K562 (cell line): ENCODE measurements around the gene TBCCD1. TPM values are rescaled to one million over a fixed set of nuclear protein-coding genes. Genes with fewer than 3 reads are reported as not detected.

Experiments used
- ATAC-seq: fragments of 200-7000 bp; cut with Tn5 transposase; 3 replicates; pipeline ENCODE4 v1.9.1; 2020; ENCODE audit warnings: moderate library complexity
- BruUV-seq: library from RNA; stranded (reverse); fragments of 400-500 nt; replicated peaks from 2 replicates; lab custom pipeline; 2021; lab: Mats Ljungman, UMichigan
- CTCF ChIA-PET: fragments of 300-600 bp; formaldehyde crosslinking; extraction: SDS; loops from one replicate; lab custom pipeline; 2021; ENCODE audit warnings: low intra/inter-chr PET ratio; lab: Yijun Ruan, JAX
- POLR2A ChIA-PET: fragments of 300-600, 350-650 bp; sonication (Branson Sonifier 250); formaldehyde crosslinking; extraction: SDS; loops from one replicate; lab custom pipeline; 2021; ENCODE audit warnings: antibody characterized with exemption, inconsistent platforms; lab: Yijun Ruan, JAX
- DNase-seq, 4 experiments: peaks; one replicate each; pipeline versions ENCODE4 v3.0.0 to v3.0.0-alpha.2; 2011 to 2018; ENCODE audit warnings: low spot score in 3 of 4, mixed read lengths in 3 of 4; ENCODE audit errors: extremely low read depth in 1 of 4
- FAIRE-seq: peaks from 2 replicates; lab custom pipeline; 2011; peaks lifted over from hg19 to GRCh38; lab: Jason Lieb, UNC
- H2AFZ ChIP-seq: 2 replicates; pipeline ENCODE4 v1.6.0; 2011; ENCODE audit warnings: low read depth, low read length, control low read depth, inconsistent platforms
- H3K27ac ChIP-seq: fragments of 200-600 bp; 3 replicates; pipeline ENCODE4 v1.8.0; 2011; ENCODE audit warnings: low read depth, mild to moderate bottlenecking, control low read depth, inconsistent platforms, low read length, moderate library complexity, mixed read lengths; ENCODE audit errors: extremely low read depth
- H3K27me3 ChIP-seq, 2 experiments: fragments of 300-600 bp in 1 of 2; 2 replicates in 1 of 2; 3 replicates in 1 of 2; pipeline versions ENCODE4 v1.6.0 to v1.8.0; 2011; ENCODE audit warnings: inconsistent platforms in 2 of 2, low read length in 2 of 2, mild to moderate bottlenecking in 1 of 2, mixed read lengths in 1 of 2, moderate library complexity in 1 of 2; ENCODE audit not compliant: control insufficient read depth in 2 of 2, insufficient read depth in 2 of 2
- H3K36me3 ChIP-seq: fragments of 300-600 bp; 3 replicates; pipeline ENCODE4 v1.8.0; 2011; ENCODE audit warnings: mild to moderate bottlenecking, low read length, inconsistent platforms; ENCODE audit not compliant: control insufficient read depth, insufficient read depth
- H3K4me1 ChIP-seq, 2 experiments: fragments of 200-600 bp in 1 of 2; replicated peaks in 1 of 2; 2 replicates in 1 of 2; 3 replicates in 1 of 2; pipeline versions ENCODE4 v1.5.1 to v1.8.0; 2011; ENCODE audit warnings: inconsistent platforms in 2 of 2, low read length in 2 of 2, mild to moderate bottlenecking in 1 of 2, mixed read lengths in 1 of 2, moderate library complexity in 1 of 2; ENCODE audit not compliant: control insufficient read depth in 2 of 2, insufficient read depth in 2 of 2
- H3K4me2 ChIP-seq: 2 replicates; pipeline ENCODE4 v1.6.1; 2011; ENCODE audit warnings: low read length, control low read depth, inconsistent platforms, mixed read lengths; ENCODE audit not compliant: insufficient read depth
- H3K4me3 ChIP-seq: fragments of 200-600 bp; sonication (generic), shearing (Covaris generic); 2 replicates; pipeline ENCODE4 v1.5.1; 2016; ENCODE audit warnings: control low read depth, inconsistent platforms
- H3K79me2 ChIP-seq: fragments of 200-600 bp; 3 replicates; pipeline ENCODE4 v1.8.0; 2011; ENCODE audit warnings: low read length, inconsistent platforms; ENCODE audit not compliant: control insufficient read depth, insufficient read depth
- H3K9ac ChIP-seq, 2 experiments: 2 replicates each; pipeline versions ENCODE4 v1.6.0 to v1.6.1; 2011; ENCODE audit warnings: low read depth in 2 of 2, low read length in 2 of 2, control low read depth in 1 of 2, inconsistent platforms in 1 of 2, mild to moderate bottlenecking in 1 of 2, mixed read lengths in 1 of 2; ENCODE audit not compliant: insufficient read depth in 1 of 2
- H3K9me1 ChIP-seq: one replicate; pipeline ENCODE4 v1.6.0; 2011; ENCODE audit warnings: inconsistent platforms, mild to moderate bottlenecking, low read length, moderate library complexity; ENCODE audit not compliant: control insufficient read depth, insufficient read depth
- H3K9me3 ChIP-seq: replicated peaks from 2 replicates; pipeline ENCODE4 v1.5.1; 2011; ENCODE audit warnings: low read depth, low read length, inconsistent platforms; ENCODE audit not compliant: control insufficient read depth, insufficient read depth
- H4K20me1 ChIP-seq: replicated peaks from 2 replicates; pipeline ENCODE4 v1.6.1; 2011; ENCODE audit warnings: low read length, inconsistent platforms, mixed read lengths; ENCODE audit not compliant: control insufficient read depth, insufficient read depth
- AFF1 ChIP-seq, 2 experiments: fragments of 450-650 bp; IDR thresholded peaks; 2 replicates each; pipeline ENCODE4 v1.6.1; 2018; ENCODE audit warnings: mild to moderate bottlenecking in 2 of 2, low read depth in 1 of 2; ENCODE audit not compliant: partially characterized antibody in 2 of 2
- BRCA1 ChIP-seq, 2 experiments: fragments of 450-650 bp in 1 of 2; sonication (generic) in 1 of 2; formaldehyde crosslinking in 1 of 2; IDR thresholded peaks; 2 replicates each; pipeline versions ENCODE4 v1.5.0 to v1.6.1; 2017 to 2020; ENCODE audit warnings: mild to moderate bottlenecking in 1 of 2, missing genetic modification reagents in 1 of 2
- NCOA4 ChIP-seq: fragments of 450-650 bp; IDR thresholded peaks from 2 replicates; pipeline ENCODE4 v1.6.1; 2018; ENCODE audit warnings: mild to moderate bottlenecking; ENCODE audit not compliant: partially characterized antibody
- SIN3B ChIP-seq: fragments of 450-650 bp; IDR thresholded peaks from 2 replicates; pipeline ENCODE4 v1.6.1; 2017; ENCODE audit warnings: low read depth, mild to moderate bottlenecking, moderate library complexity
- SOX6 ChIP-seq: fragments of 450-650 bp; IDR thresholded peaks from 2 replicates; pipeline ENCODE4 v1.6.1; 2014; ENCODE audit warnings: mild to moderate bottlenecking
- TRIM24 ChIP-seq, 2 experiments: fragments of 450-650 bp; IDR thresholded peaks; 2 replicates each; pipeline ENCODE4 v1.6.1; 2016
- ZNF644 ChIP-seq: fragments of 200-800 bp; sonication (Bioruptor generic); IDR thresholded peaks from 2 replicates; pipeline ENCODE4 v1.6.1; 2016; ENCODE audit warnings: low read depth, missing genetic modification characterization, missing compliant biosample characterization
- WGBS: fragments of 100-300 bp; shearing (Covaris generic); methylation state at CpG from one replicate; pipeline ENCODE4 v1.1.6; 2016; ENCODE audit warnings: low coverage, mixed read lengths; ENCODE audit not compliant: insufficient coverage; ENCODE audit errors: missing lambda C conversion rate; 5-methylcytosine and 5-hydroxymethylcytosine counted together
- in situ Hi-C: fragments of 300-500 bp; cut with MboI; formaldehyde crosslinking; loops from 4 replicates; pipeline ENCODE4 v1.15.0; 2018; ENCODE audit warnings: inconsistent platforms, mixed read lengths
- intact Hi-C: fragments of 100-400 bp; cut with micrococcal nuclease; formaldehyde crosslinking; loops from 2 replicates; pipeline ENCODE4 v1.14.2; 2022
- polyA plus RNA-seq, 8 experiments: library from polyadenylated mRNA; depleted of rRNA in 4 of 8; stranded (reverse) in 5 of 8; unstranded in 3 of 8; fragments of >200 nt; fragmentation: Nextera tagmentation in 2 of 8; fragmentation: Illumina TruSeq in 1 of 8; extraction: Ambion mirVana in 2 of 8; extraction: Trizol in 1 of 8; gene quantifications; 2 replicates each; pipeline versions ENCODE4 v1.2.1 to v1.2.3, GENCODE V29; 2011 to 2014; ENCODE audit warnings: inconsistent platforms in 1 of 8, missing spikeins in 1 of 8
- total RNA-seq, 7 experiments: library from RNA; depleted of rRNA in 6 of 7; stranded (reverse); fragments of >200 nt in 6 of 7; fragmentation: Illumina TruSeq in 2 of 7; extraction: Trizol in 2 of 7; gene quantifications; 2 replicates each; pipeline versions ENCODE4 v1.2.1 to v1.2.3, GENCODE V29; 2011 to 2021; ENCODE audit warnings: low replicate concordance in 1 of 7
- TF ChIP-seq, protein P1 (sequence below): sonication (generic); formaldehyde crosslinking; IDR thresholded peaks from 2 replicates; pipeline ENCODE4 v1.8.0; 2022; ENCODE audit warnings: mild to moderate bottlenecking, missing genetic modification reagents

Gene TBCCD1
- total and polyA plus RNA-seq, 9 of the 15 experiments (the other 6 are each of a cell fraction or from before 2014, with no cell fraction given) = 17.7 to 31.1 (median 21.2) TPM

DNA sequence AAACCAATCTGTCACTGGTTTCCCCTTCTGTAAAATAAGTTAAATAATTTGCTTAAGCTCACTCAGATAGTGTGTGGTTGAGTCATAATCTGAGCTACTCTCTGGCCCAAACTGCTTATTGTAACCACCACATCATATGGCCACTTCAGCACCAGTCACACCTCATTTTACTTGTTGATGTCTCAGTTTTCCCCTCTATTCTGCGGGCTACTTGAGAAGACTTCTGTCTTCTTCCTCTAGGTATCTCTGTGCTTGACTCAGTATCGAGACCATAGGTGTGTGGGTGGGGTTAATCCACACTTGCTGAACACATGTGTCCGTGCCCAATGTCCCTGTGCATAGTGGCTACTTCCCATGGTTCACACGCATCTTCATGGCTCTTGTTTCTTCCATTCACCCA lies 55.9 kb downstream of the TBCCD1 start:
- H3K9me1 ChIP-seq = no peaks in the 10 kb centered on the region
- no peaks in the 10 kb centered on the region for H3K79me2 ChIP-seq
- H3K27ac ChIP-seq = no peak overlapping the region
- CTCF ChIA-PET = no interaction called here
- H3K9me3 ChIP-seq = no peaks in the 10 kb centered on the region
- H3K4me2 ChIP-seq = no peak overlapping the region
- peaks cover 13 to 59% of the 10 kb centered on the region in 2 experiments for H3K27me3 ChIP-seq
- FAIRE-seq = no peak
- no peak for DNase-seq
- in situ Hi-C loops (no loop called here), intact Hi-C loops (no loop called here)
- H2AFZ ChIP-seq = no peak overlapping the region
- POLR2A ChIA-PET = no interaction called here
- WGBS = 3% methylated on average over 4 of the region's 4 CpGs
- no TSS peak for BruUV-seq
- H3K36me3 ChIP-seq = no peaks in the 10 kb centered on the region
- no peaks in the 10 kb centered on the region for H3K4me1 ChIP-seq
- TF ChIP-seq SOX6 (no peak), AFF1 (IDR thresholded peaks at IDR 0.05; ENCODE audit: low read depth in 1 of 2, partially characterized antibody in 2 of 2) (no peak), SIN3B (no peak), BRCA1 (IDR thresholded peaks at IDR 0.05) (no peak), BRCA1 (CRISPR knock-in tag; IDR thresholded peaks at IDR 0.05) (no peak), ZNF644 (no peak), TRIM24 (IDR thresholded peaks at IDR 0.05) (no peak), NCOA4 (no peak)
- TF ChIP-seq, protein P1, sequence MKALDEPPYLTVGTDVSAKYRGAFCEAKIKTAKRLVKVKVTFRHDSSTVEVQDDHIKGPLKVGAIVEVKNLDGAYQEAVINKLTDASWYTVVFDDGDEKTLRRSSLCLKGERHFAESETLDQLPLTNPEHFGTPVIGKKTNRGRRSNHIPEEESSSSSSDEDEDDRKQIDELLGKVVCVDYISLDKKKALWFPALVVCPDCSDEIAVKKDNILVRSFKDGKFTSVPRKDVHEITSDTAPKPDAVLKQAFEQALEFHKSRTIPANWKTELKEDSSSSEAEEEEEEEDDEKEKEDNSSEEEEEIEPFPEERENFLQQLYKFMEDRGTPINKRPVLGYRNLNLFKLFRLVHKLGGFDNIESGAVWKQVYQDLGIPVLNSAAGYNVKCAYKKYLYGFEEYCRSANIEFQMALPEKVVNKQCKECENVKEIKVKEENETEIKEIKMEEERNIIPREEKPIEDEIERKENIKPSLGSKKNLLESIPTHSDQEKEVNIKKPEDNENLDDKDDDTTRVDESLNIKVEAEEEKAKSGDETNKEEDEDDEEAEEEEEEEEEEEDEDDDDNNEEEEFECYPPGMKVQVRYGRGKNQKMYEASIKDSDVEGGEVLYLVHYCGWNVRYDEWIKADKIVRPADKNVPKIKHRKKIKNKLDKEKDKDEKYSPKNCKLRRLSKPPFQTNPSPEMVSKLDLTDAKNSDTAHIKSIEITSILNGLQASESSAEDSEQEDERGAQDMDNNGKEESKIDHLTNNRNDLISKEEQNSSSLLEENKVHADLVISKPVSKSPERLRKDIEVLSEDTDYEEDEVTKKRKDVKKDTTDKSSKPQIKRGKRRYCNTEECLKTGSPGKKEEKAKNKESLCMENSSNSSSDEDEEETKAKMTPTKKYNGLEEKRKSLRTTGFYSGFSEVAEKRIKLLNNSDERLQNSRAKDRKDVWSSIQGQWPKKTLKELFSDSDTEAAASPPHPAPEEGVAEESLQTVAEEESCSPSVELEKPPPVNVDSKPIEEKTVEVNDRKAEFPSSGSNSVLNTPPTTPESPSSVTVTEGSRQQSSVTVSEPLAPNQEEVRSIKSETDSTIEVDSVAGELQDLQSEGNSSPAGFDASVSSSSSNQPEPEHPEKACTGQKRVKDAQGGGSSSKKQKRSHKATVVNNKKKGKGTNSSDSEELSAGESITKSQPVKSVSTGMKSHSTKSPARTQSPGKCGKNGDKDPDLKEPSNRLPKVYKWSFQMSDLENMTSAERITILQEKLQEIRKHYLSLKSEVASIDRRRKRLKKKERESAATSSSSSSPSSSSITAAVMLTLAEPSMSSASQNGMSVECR = no peak
- H3K4me3 ChIP-seq = no peak overlapping the region
- H3K9ac ChIP-seq = no peak overlapping the region
- no peak for ATAC-seq
- H4K20me1 ChIP-seq = peaks cover 7% of the 10 kb centered on the region; the same call in 1 of the 2 replicates
